Stimulated activated CD4-positive, alpha-beta T cell treated with anti-CD3 and anti-CD28 coated beads, TNF-alpha, amount 100 ng/mL, for 24 hours (primary cell): ENCODE results near the gene RERE.

Experiments used
- DNase-seq, 3 experiments: peaks; one replicate each; pipeline ENCODE4 v3.0.0-alpha.2; 2020; ENCODE audit warnings: low read depth in 3 of 3

RERE gene

GRCh38 chr1:8408151-8408839 is 409.1 kb downstream of the RERE start:
- no peak for DNase-seq

GRCh38 chr1:8407652-8408051 is 409.8 kb downstream of the RERE start:
- DNase-seq: no peak

GRCh38 chr1:8406960-8407359 is 410.5 kb downstream of the RERE start:
- no peak for DNase-seq

DNA sequence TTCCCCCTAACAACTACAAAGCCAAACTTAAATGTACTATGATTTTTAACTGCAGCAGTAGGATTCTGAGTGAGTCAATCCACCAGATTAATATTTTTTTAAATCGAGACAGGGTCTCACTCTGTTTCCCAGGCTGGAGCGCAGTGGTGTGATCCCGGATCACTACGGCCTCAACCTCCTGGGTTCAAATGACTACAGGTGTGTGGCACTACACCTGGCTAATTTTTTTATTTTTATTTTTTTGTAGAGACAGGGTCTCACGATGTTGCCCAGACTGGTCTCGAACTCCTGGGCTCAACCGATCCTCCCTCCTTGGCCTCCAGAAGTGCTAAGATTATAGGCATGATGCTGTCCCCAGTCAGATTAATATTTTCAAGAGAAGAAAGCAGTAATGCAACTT is 411.4 kb downstream of the RERE start:
- no peak for DNase-seq

GRCh38 chr1:8404460-8405370 is 412.7 kb downstream of the RERE start:
- no peak for DNase-seq

DNA sequence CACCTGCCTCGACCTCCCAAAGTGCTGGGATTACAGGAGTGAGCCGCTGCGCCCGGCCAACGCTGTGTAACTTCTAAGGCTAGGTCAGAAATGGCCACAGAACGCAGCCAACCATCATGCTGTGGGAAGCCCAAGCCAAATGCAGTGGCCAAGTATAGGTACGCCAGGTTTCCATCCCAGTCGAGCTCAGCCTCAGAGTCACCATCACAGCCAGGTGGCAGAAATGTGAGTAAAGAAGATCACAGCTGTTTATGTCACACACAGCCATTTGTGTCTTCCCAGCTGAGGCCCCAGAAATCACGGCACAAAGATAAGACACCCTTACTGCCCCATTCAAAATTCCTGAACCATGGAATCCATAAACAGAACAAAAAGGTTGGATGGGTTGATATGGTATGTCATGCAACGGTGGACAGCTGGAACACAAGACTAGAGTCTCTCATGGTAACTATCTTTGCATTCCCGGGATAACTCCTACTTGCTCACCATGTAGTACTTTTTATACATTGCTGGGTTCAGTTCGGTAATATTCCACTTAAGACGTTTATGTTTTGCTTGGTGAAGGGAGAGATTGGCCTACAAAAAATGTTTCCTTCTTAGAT is 415.2 kb downstream of the RERE start:
- DNase-seq: no peak

DNA sequence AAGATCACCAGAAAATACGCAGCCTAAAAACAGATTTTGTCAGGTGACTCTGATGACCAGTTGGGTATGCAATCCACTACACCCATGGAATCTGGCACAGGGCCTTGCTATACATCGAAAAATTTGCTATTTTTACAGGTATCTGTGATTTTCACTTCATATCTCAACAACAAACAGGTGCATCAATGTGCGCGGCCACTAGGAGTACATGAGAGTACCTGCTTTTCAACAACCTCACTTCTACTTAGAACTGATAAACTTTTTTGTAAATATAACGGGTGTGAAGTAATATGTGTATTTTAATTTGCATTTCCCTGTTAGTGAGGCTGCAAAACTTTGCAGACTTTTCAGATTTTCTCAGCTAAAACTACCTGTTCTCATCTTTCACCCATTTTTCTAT is 418.8 kb downstream of the RERE start:
- DNase-seq: no peak

DNA sequence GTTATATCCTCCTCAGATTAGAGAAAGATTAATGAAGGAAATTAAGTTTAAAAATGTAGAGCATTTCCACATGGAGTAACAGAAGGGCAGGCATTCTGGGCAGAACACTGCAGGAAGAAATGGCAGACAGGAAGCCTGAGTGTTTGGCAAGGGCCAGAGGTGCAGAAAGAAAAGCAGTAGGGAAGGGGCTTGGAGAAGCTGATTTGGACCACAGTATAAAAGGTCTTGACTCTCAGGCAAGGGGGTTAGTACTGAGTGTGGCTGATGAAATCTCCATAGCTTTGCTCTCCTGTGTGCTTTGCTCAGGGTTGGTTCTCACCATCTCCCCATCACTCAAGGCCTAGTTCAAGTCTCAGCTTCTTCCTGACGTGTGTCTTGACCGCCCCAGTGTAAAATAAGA is 419.4 kb downstream of the RERE start:
- no peak for DNase-seq

GRCh38 chr1:8397511-8397910 is 419.9 kb downstream of the RERE start:
- no peak for DNase-seq

DNA sequence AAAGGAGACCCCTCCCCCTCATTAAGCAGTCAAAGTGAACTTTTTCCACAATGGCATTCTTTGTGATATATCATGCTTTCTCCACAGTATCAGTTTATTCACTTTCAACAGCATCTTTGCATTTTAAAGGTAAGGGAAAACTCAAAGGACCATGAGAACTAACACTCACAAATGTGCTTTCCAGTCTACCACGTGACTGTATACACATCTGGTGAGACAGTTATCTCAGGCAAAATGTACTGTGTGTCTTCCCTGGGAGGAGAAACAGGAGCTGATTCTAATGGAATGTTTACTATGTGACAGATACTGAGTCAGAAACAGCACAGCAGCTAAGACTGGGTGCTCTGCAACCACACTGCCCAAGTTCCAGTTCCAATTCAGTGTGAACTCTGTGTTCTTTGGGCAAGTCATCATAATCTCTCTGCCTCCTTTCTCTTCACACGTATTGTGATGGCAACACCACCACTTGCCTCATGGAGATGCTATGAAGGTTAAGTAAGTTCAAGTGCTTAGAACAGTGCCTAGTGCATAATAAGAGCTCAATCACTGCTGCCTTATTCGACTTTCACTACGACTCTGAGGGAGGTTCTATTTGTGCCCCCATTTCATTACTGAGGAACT is 420.5 kb downstream of the RERE start:
- peak in 2 of 3 experiments; percentile 27 to 28 for DNase-seq

GRCh38 chr1:8396083-8396785 is 421.2 kb downstream of the RERE start:
- DNase-seq: no peak

- no peak for DNase-seq
These were observed 422.0 kb downstream of the RERE start for GRCh38 chr1:8395433-8395866.

DNA sequence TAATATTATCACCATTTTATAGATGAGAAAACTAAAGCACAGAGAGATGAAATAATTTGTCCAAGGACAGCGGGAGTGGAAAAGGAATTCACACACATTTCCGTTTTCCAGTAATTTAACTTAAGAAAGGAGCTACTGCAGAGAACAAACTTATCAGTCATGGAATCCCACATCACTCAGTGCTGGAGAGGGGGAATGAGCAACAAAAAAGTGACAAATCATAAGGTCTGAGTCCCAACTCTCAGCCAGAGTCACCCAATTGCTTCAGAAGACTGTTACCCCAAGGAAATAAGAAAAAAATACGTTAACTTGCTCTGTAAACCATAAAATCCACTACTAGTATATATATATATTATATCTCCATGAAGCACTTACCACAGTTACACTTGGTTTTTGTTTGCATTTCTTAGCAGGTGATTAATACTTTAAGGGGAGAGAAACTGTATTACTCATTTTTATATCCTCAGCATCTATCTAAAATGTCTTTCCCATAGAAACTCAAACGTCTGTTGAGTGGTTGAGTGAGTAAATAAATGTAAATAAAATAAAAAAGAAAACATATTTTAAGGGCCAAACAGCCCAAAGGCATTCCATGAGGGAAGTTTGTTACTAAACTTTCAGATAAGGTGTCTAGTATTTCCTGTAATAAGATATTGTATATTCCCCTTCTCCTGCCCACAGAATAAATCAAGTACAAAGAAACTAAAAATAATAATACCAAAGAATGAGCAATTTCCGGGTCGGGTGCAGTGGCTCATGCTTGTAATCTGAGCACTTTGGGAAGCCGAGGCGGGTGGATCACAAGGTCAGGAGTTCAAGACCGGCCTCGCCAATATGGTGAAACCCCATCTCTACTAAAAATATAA is 422.8 kb downstream of the RERE start:
- DNase-seq: peak in 2 of 3 experiments; percentile 38 to 43

DNA sequence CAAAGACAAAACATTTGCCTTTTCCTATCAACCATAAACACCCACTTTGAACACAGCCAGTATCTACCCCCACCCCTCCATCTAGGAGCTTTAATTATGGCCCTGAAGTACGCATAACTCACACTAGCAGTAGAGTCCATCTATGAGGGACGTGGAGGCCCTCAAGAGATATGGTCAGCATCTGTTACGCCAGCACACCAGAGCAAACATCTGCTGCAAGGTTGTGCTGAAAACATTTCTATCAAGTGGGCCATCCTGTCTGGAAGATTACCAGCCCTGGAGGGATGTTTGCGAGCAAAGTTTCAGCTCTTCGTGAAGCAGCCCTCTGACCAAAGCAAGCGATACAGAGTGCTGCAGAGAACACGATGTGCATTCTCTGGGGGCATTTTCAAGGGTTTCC is 424.9 kb downstream of the RERE start:
- DNase-seq: no peak

DNA sequence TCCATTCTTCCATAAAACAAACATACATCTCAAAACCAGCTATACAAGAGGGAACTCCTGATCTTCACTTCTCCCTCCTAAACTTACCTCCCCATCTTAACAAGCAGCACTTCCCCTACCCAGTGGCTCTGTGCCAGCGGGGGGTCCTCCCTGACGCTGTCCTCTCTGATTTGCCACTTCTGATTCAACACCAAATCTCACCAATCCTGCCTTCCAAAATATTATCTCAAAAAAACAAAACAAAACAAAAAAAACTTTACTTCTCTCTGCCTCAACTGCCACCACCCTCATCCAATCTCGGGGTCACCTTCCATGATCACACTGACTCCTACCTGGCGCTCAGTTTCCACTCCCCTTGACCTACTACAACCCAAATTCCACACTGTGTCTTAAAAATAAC is 426.7 kb downstream of the RERE start:
- DNase-seq: no peak

- no peak for DNase-seq
These were observed 427.4 kb downstream of the RERE start for GRCh38 chr1:8389958-8390535.

- DNase-seq: no peak
These were observed 428.5 kb downstream of the RERE start for GRCh38 chr1:8388732-8389562.

DNA sequence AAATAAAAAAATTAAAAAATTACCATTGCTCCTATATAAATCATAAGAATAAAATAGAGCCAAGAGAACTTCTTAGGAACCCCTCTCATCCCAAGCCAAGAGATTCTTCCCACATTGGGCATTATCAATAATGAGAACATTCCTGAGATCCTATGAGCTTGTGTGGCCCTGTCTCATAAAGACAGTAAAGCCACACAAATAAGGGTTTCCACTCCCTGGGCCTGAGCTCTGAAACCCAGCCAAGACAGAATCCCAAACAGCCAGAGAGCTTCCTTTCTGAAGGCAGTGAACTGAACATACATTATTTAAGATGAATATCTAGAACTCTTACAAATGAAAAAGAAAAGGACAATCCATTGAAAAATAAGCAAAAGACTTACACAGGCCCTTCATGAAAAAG is 431.2 kb downstream of the RERE start:
- DNase-seq: no peak

DNA sequence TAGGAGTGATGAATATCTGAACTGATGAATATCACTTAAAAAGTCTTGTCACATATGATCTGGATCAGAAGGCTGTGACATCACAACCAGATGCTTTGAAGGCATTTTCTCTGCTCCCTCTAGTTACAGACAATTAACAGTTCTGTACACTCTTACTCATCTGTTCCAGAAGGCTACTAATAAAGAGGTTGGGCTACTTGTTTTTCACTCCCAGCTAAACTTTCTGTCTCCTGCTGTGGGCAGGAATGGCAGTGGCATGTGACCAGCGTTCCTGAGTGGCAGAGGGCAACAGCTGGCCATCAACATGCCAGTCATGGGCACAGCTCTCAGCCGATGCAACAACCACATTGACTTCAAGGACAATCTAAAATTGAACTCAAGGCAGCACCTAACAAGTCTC is 432.9 kb downstream of the RERE start:
- DNase-seq: no peak
